GM10266 (cell line): ENCODE measurements around the gene ATP6V0A1.
"Not testable (repeated sequence)": the region's sequence is repeated elsewhere in the genome, so short reads cannot be mapped to it uniquely, and the experiment has no call there.

Experiments used
- DNase-seq: peaks from one replicate; pipeline ENCODE4 v3.0.0; 2012; ENCODE audit errors: extremely low spot score
- CTCF ChIP-seq: IDR thresholded peaks from 2 replicates; pipeline ENCODE4 v1.5.1; 2012; ENCODE audit warnings: mild to moderate bottlenecking, low read depth; ENCODE audit not compliant: control insufficient read depth, insufficient read depth; ENCODE audit errors: missing control alignments

Gene ATP6V0A1

DNA sequence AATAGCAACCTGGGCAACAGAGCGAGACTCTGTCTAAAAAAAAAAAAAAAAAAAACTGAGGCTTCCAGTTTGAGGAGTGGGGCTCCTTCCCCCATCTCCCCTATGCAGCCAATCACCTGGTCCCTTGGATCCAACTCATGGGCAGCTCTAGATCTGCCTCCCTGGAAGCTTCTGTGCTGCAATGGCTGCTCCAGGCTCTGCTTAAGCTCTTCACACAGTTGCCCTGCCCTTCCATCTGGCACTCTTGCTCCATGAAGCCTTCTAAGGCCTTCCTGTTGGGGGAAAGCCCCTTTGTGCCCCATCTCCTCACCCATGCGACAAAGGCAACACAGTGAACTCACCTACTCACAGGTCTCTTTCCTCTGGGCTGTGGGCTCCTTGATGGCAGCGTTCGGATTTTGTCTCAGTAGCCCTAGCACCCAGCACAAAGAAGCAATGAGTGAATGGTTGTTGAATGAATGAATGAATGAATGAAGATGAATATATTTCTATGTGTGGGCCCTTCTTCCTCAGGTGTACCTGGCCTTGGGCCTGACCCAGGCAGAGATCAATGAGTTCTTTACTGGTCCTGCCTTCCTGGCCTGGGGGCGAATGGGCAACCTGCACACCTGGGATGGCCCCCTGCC, 79.3 kb downstream of the ATP6V0A1 start:
- no peak for DNase-seq
- TF ChIP-seq CTCF, result no peak

GRCh38 chr17:42538482-42538881, 79.8 kb downstream of the ATP6V0A1 start:
- no peak for TF ChIP-seq CTCF
- DNase-seq, result no peak

DNA sequence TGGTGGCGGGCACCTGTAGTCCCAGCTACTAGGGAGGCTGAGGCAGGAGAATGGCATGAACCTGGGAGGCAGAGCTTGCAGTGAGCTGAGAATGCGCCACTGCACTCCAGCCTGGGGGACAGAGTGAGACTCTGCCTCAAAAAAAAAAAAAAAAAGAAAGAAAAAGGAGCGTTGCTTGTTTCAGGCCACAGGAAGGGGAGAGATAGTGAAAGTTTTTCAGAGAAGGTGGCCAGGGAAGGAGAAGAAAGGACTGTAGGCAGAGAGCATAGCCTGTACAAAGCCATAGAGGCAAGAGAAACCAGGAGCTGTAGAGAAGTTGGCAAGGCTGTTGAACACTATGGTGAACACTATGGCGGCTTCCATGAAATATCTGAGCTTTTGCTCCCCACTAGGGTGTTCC, 81.9 kb downstream of the ATP6V0A1 start:
- not testable (repeated sequence) for DNase-seq

DNA sequence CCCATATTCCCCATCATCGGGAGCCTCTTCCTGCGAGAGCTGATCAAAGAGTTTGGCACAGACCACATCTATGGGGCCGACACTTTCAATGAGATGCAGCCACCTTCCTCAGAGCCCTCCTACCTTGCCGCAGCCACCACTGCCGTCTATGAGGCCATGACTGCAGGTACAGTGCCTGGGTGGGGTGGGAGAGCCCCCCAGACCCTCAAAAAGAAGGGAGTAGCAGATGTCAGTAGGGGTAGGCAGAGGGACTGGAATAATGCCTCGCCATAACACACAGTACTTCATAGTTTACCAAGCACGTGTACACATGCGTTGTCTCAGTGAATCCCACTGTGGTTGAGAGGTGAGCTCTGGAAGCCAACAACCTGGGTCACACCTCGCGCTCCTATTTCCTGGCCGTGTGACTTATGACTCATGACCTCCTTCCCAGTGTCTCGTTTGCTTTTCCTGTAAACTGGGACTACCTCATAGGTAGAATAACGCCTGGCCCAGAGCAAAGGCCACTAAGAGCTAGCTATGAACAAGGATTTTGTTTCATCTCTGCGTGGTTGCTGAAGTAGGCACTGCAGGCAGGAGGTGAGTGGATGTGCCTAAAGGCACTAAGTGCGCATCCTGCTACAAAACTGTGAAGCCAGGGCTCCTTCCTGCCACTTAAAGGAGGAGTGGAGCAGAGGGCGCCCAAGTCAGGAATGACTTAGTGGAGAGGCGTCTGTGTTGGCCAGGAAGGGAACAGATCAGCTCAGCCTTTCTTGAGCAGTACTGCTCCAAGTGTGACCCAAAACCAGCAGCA, 82.6 kb downstream of the ATP6V0A1 start:
- DNase-seq, result no peak
- TF ChIP-seq CTCF, result no peak

DNA sequence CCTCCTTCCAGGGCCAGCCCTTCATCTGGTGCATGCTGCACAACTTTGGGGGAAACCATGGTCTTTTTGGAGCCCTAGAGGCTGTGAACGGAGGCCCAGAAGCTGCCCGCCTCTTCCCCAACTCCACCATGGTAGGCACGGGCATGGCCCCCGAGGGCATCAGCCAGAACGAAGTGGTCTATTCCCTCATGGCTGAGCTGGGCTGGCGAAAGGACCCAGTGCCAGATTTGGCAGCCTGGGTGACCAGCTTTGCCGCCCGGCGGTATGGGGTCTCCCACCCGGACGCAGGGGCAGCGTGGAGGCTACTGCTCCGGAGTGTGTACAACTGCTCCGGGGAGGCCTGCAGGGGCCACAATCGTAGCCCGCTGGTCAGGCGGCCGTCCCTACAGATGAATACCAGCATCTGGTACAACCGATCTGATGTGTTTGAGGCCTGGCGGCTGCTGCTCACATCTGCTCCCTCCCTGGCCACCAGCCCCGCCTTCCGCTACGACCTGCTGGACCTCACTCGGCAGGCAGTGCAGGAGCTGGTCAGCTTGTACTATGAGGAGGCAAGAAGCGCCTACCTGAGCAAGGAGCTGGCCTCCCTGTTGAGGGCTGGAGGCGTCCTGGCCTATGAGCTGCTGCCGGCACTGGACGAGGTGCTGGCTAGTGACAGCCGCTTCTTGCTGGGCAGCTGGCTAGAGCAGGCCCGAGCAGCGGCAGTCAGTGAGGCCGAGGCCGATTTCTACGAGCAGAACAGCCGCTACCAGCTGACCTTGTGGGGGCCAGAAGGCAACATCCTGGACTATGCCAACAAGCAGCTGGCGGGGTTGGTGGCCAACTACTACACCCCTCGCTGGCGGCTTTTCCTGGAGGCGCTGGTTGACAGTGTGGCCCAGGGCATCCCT, 84.8 kb downstream of the ATP6V0A1 start:
- no peak for DNase-seq

GRCh38 chr17:42544874-42545283, 86.2 kb downstream of the ATP6V0A1 start:
- DNase-seq, result no peak
- no peak for TF ChIP-seq CTCF

More for the DNA sequence above, 84.8 kb downstream of the ATP6V0A1 start:
- TF ChIP-seq CTCF, result no peak

DNA sequence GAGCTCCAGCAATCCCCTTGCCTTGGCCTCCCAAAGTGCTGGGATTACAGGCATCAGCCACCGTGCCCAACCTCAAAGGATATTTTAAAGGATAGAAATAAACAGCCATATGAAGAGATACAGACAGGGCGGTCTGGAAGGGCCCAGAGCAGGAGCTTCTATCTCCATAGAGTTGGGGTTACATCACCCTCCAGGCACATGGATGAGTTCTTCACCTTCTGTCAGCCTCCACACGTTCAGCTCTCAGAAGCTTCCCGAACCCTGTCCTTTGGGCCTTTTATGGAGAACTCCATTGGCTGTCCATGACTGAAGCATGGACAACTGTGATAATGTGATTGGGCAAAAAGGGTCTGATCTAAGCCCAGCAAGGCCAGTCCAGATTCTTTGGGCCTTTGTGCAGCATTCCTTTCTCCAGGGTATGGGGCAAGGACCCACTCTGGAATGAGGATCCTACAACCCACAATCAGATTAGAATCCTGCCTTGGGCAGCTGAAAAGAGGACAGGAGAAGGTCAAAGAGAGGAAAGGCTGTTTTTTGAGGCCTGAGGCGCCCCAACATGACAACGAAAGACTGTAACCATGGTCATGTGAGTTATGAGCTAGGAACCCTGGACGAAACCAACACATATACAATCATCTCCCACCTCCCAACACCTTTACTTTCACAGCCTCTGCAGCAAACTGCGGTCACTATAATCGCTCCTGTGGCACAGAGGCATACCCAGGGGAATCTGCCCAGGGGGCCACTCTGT, 87.3 kb downstream of the ATP6V0A1 start:
- DNase-seq, result not testable (repeated sequence)
